Common myeloid progenitor, CD34-positive (primary cell): Measurements from ENCODE around the gene GAREM1.

Experiments
- CTCF ChIA-PET: fragments of 350-600 bp; sonication (Branson Sonifier 250); formaldehyde crosslinking; loops from one replicate; lab custom pipeline; 2021; ENCODE audit warnings: antibody characterized with exemption; lab: Charles Lee
- POLR2A ChIA-PET: fragments of 350-600 bp; sonication (Branson Sonifier 250); formaldehyde crosslinking; loops from one replicate; lab custom pipeline; 2021; ENCODE audit warnings: antibody characterized with exemption; lab: Charles Lee
- DNase-seq, 3 donors: peaks; one replicate each; pipeline versions ENCODE4 v3.0.0 to v3.0.0-alpha.2; 2013
- H3K27ac ChIP-seq, 2 experiments: 1 replicate in 1 of 2; 2 replicates in 1 of 2; pipeline ENCODE4 v1.7.0; 2013; ENCODE audit warnings: inconsistent platforms in 2 of 2, low read length in 2 of 2, mild to moderate bottlenecking in 2 of 2, low read depth in 1 of 2, moderate library complexity in 1 of 2; ENCODE audit not compliant: severe bottlenecking in 2 of 2, insufficient read depth in 1 of 2, poor library complexity in 1 of 2
- H3K27me3 ChIP-seq, 5 experiments: replicated peaks in 2 of 5; 1 replicate in 3 of 5; 2 replicates in 2 of 5; pipeline versions ENCODE4 v1.6.1 to v1.7.0; 2013; ENCODE audit warnings: low read length in 4 of 5, mild to moderate bottlenecking in 2 of 5, moderate library complexity in 2 of 5, inconsistent platforms in 1 of 5; ENCODE audit not compliant: insufficient read depth in 5 of 5, control insufficient read depth in 4 of 5
- H3K36me3 ChIP-seq, 4 experiments: 1 replicate in 2 of 4; 2 replicates in 2 of 4; pipeline versions ENCODE4 v1.6.1 to v1.7.0; 2013; ENCODE audit warnings: low read length in 3 of 4, control low read depth in 1 of 4, mild to moderate bottlenecking in 1 of 4; ENCODE audit not compliant: control insufficient read depth in 4 of 4, insufficient read depth in 4 of 4
- H3K4me1 ChIP-seq, 4 experiments: 1 replicate in 3 of 4; 2 replicates in 1 of 4; pipeline versions ENCODE4 v1.6.1 to v1.7.1; 2013; ENCODE audit warnings: low read length in 3 of 4, mild to moderate bottlenecking in 3 of 4, control low read depth in 1 of 4, inconsistent platforms in 1 of 4, moderate library complexity in 1 of 4; ENCODE audit not compliant: control insufficient read depth in 4 of 4, insufficient read depth in 4 of 4; ENCODE audit errors: control extremely low read depth in 1 of 4
- H3K4me3 ChIP-seq, 7 experiments: 1 replicate in 4 of 7; 2 replicates in 3 of 7; pipeline versions ENCODE4 v1.5.1 to v1.7.0; 2013; ENCODE audit warnings: mild to moderate bottlenecking in 7 of 7, low read length in 6 of 7, moderate library complexity in 6 of 7, inconsistent platforms in 2 of 7, low read depth in 2 of 7, control low read depth in 1 of 7; ENCODE audit not compliant: insufficient read depth in 4 of 7, control insufficient read depth in 1 of 7; ENCODE audit errors: extremely low read depth in 1 of 7
- H3K9me3 ChIP-seq, 5 experiments: 1 replicate in 4 of 5; 2 replicates in 1 of 5; pipeline versions ENCODE4 v1.6.1 to v1.7.1; 2013; ENCODE audit warnings: low read length in 4 of 5, mild to moderate bottlenecking in 2 of 5, inconsistent platforms in 1 of 5, low read depth in 1 of 5, moderate library complexity in 1 of 5; ENCODE audit not compliant: control insufficient read depth in 4 of 5, insufficient read depth in 2 of 5; ENCODE audit errors: control extremely low read depth in 1 of 5
- WGBS: methylation state at CpG from one replicate; pipeline ENCODE4 v1.1.5; 2013; ENCODE audit not compliant: insufficient coverage; 5-methylcytosine and 5-hydroxymethylcytosine counted together

The GAREM1 gene

GRCh38 chr18:32460171-32460731 is 10.4 kb downstream of the GAREM1 start:
- CTCF ChIA-PET: no interaction called here
- Histone ChIP-seq H3K27me3 (peaks cover 0 to 7% (median 4%) of the 10 kb centered on the region in 5 experiments), H3K9me3 (peaks cover 0 to 3% (median 0%) of the 10 kb centered on the region in 5 experiments), H3K4me3 (no peak overlapping the region), H3K27ac (no peak overlapping the region), H3K36me3 (no peaks in the 10 kb centered on the region), H3K4me1 (no peaks in the 10 kb centered on the region)
- DNase-seq: no peak
- WGBS: 94% methylated on average over 3 of the region's 4 CpGs
- POLR2A ChIA-PET: no interaction called here

DNA sequence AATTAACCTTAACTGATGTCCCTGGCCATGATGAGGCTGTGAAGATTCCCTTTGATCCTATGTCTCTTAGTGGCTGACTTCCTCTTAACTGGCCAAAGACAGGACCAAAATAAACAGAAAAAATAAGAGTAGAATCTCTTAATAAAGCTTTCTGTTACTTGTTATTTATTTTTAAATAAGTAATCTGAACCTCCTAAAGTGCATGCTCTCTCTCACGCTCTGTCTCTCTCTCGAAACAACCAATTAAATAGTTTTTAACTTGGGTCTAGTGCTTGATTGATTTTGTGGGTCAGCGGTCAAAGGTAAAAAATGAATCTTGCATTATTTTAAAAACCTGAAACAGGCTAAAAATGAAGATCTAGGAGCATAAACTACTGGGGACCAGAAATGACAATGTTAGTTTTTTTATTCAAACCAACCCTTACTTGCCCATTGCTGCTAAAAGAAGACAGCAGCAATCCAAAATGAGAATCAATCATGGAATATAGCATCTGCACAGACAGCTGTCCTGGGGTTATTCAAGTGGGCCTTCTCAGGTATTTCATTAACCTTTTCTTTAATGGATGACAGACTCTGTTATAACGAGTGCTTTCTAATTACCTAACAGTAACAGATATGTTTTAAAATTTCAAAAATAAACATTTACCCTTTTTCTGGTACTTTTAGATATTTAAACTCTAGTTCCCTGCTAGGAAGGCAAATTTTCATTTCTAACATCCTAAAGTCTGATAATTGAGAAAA is 11.2 kb downstream of the GAREM1 start:
- Histone ChIP-seq H3K4me1 (no peaks in the 10 kb centered on the region), H3K9me3 (peaks cover 0 to 3% (median 0%) of the 10 kb centered on the region in 5 experiments), H3K36me3 (no peaks in the 10 kb centered on the region), H3K27me3 (peaks cover 0 to 7% (median 2%) of the 10 kb centered on the region in 5 experiments), H3K4me3 (no peak overlapping the region), H3K27ac (no peak overlapping the region)
- ChIA-PET POLR2A (no interaction called here), CTCF (no interaction called here)
- DNase-seq: no peak
- WGBS: no CpG with 5 or more reads among the region's 4 CpGs

- CTCF ChIA-PET: interaction anchor here (1.8 kb wide), 1 partner anchor 15 kb away, joined by 5 read pairs; the partner anchor contains the start of gene GAREM1
- POLR2A ChIA-PET: no interaction called here
- WGBS: 100% methylated on average over 1 of the region's 1 CpG
These were observed 15.3 kb downstream of the GAREM1 start for GRCh38 chr18:32455361-32455760.

GRCh38 chr18:32454593-32454992 is 16.1 kb downstream of the GAREM1 start:
- Histone ChIP-seq H3K27ac (no peak overlapping the region), H3K4me3 (no peak overlapping the region), H3K36me3 (no peaks in the 10 kb centered on the region), H3K9me3 (no peaks in the 10 kb centered on the region), H3K4me1 (no peaks in the 10 kb centered on the region), H3K27me3 (peaks cover 0 to 4% (median 3%) of the 10 kb centered on the region in 5 experiments)
- POLR2A ChIA-PET: no interaction called here
- DNase-seq: no peak
- 83% methylated on average over 1 of the region's 1 CpG for WGBS
- CTCF ChIA-PET: interaction anchor here (1.8 kb wide), 1 partner anchor 16 kb away, joined by 5 read pairs; the partner anchor contains the start of gene GAREM1

More at GRCh38 chr18:32455361-32455760, 15.3 kb downstream of the GAREM1 start:
- H3K4me1 ChIP-seq: no peaks in the 10 kb centered on the region
- peaks cover 0 to 6% (median 3%) of the 10 kb centered on the region in 5 experiments for H3K27me3 ChIP-seq
- no peaks in the 10 kb centered on the region for H3K9me3 ChIP-seq
- no peak overlapping the region for H3K4me3 ChIP-seq
- no peak overlapping the region for H3K27ac ChIP-seq
- H3K36me3 ChIP-seq: no peaks in the 10 kb centered on the region
- DNase-seq: no peak

DNA sequence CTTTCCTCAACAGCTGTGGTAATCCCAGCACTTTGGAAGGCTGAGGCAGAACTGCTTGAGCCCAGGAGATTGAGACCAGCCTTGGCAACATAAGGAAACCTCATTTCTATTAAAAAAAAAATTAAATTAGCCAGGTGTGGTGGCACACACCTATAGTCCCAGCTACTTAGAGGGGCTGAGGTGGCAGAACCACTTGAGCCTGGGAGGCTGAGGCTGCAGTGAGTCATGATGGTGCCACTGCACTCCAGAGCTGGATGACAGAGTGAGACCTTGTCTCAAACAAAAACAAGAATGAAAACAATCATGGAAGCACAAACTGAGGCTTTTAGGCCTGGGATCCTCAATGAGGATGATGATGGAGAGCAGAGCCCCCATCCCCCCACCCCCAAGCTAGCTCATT is 19.8 kb downstream of the GAREM1 start:
- POLR2A ChIA-PET: no interaction called here
- no peaks in the 10 kb centered on the region for H3K9me3 ChIP-seq

GRCh38 chr18:32450026-32450691 is 20.5 kb downstream of the GAREM1 start:
- 100% methylated on average over 2 of the region's 3 CpGs for WGBS
- peaks cover 0 to 3% (median 0%) of the 10 kb centered on the region in 5 experiments for H3K27me3 ChIP-seq
- no peak overlapping the region for H3K4me3 ChIP-seq
- no peak for DNase-seq
- H3K27ac ChIP-seq: no peak overlapping the region
- no peaks in the 10 kb centered on the region for H3K4me1 ChIP-seq
- POLR2A ChIA-PET: no interaction called here
- CTCF ChIA-PET: interaction anchor here (1.2 to 1.4 kb wide), 2 partner anchors 18 to 292 kb away, joined by 3 read pairs; no protein-coding TSS in a partner anchor
- H3K9me3 ChIP-seq: no peaks in the 10 kb centered on the region
- H3K36me3 ChIP-seq: no peaks in the 10 kb centered on the region

More for the DNA sequence above, 19.8 kb downstream of the GAREM1 start:
- no peaks in the 10 kb centered on the region for H3K4me1 ChIP-seq
- CTCF ChIA-PET: no interaction called here
- H3K27me3 ChIP-seq: peaks cover 0 to 3% (median 0%) of the 10 kb centered on the region in 5 experiments
- H3K36me3 ChIP-seq: no peaks in the 10 kb centered on the region
- H3K27ac ChIP-seq: no peak overlapping the region
- H3K4me3 ChIP-seq: no peak overlapping the region
- no peak for DNase-seq

- no peak overlapping the region for H3K4me3 ChIP-seq
- WGBS: 94% methylated on average over 2 of the region's 3 CpGs
- POLR2A ChIA-PET: no interaction called here
- H3K27me3 ChIP-seq: peaks cover 0 to 5% (median 0%) of the 10 kb centered on the region in 5 experiments
- CTCF ChIA-PET: no interaction called here
- H3K36me3 ChIP-seq: no peaks in the 10 kb centered on the region
- DNase-seq: no peak
- H3K9me3 ChIP-seq: no peaks in the 10 kb centered on the region
- no peaks in the 10 kb centered on the region for H3K4me1 ChIP-seq
- H3K27ac ChIP-seq: no peak overlapping the region
These were observed 23.9 kb downstream of the GAREM1 start for GRCh38 chr18:32446780-32447179.
